Measurements from ENCODE around the gene C4B. TPM values are rescaled to one million over a fixed set of nuclear protein-coding genes. Genes with fewer than 3 reads are reported as not detected.
A peak's percentile ranks its signal among the peaks of the same experiment; 100 is the strongest.
"Not testable (repeated sequence)": the region's sequence is repeated elsewhere in the genome, so short reads cannot be mapped to it uniquely, and the experiment has no call there.

The C4B gene
- polyA plus RNA-seq (2013, experiment 1 of 2), result 2.5 TPM
- 2.4 TPM for polyA plus RNA-seq (2013, experiment 2 of 2)

- H2BK12ac ChIP-seq (ENCODE audit: low read length in 2 of 2); H3K27ac ChIP-seq (ENCODE audit: low read length, poor library complexity, severe bottlenecking); DNase-seq; H3K14ac ChIP-seq (ENCODE audit: low read length in 2 of 2); H4K8ac ChIP-seq (ENCODE audit: low read length); H4K91ac ChIP-seq (ENCODE audit: low read length); H2AFZ ChIP-seq (ENCODE audit: low read depth, low read length); H3K4ac ChIP-seq (ENCODE audit: low read depth in 1 of 2, low read length in 2 of 2); H3K18ac ChIP-seq (ENCODE audit: low read depth in 1 of 2, low read length in 2 of 2); H2BK5ac ChIP-seq (ENCODE audit: low read depth, low read length, poor library complexity, severe bottlenecking); H3K23ac ChIP-seq (ENCODE audit: low read length in 2 of 2); H2BK120ac ChIP-seq (ENCODE audit: low read depth, low read length); H3K9me3 ChIP-seq (ENCODE audit: control insufficient read depth, low read length); H3K9ac ChIP-seq (ENCODE audit: low read length); H3K27me3 ChIP-seq (ENCODE audit: control insufficient read depth in 1 of 2, insufficient read depth in 1 of 2, low read length in 2 of 2); H3K4me2 ChIP-seq (ENCODE audit: low read length, poor library complexity, severe bottlenecking); H2AK5ac ChIP-seq (ENCODE audit: low read length, severe bottlenecking); H3K4me3 ChIP-seq (ENCODE audit: insufficient read depth in 1 of 2, low read depth in 1 of 2, low read length in 2 of 2); H2BK15ac ChIP-seq (ENCODE audit: low read depth, poor library complexity, severe bottlenecking); H3K79me1 ChIP-seq (replicated peaks; ENCODE audit: low read length, poor library complexity, severe bottlenecking); H3K36me3 ChIP-seq (ENCODE audit: control insufficient read depth in 1 of 2, insufficient read depth in 2 of 2, low read depth in 1 of 2, low read length in 2 of 2); H3K4me1 ChIP-seq (ENCODE audit: control insufficient read depth, insufficient read depth, low read depth, low read length): not testable (repeated sequence)
- no CpG with 5 or more reads among the region's 6 CpGs for WGBS
Observed at GRCh38 chr6:32014547-32014946, at the start of gene C4B. TSS of gene C4B (plus strand) at chr6:32014795. CDS start at chr6:32014846, 51 bp downstream.

- no peak overlapping the region for H3K23ac ChIP-seq (ENCODE audit: low read length in 2 of 2)
- no peak overlapping the region for H2BK5ac ChIP-seq (ENCODE audit: low read depth, low read length, poor library complexity, severe bottlenecking)
- peaks cover 89 to 99% of the 10 kb centered on the region in 2 experiments for H3K36me3 ChIP-seq (ENCODE audit: control insufficient read depth in 1 of 2, insufficient read depth in 2 of 2, low read depth in 1 of 2, low read length in 2 of 2)
- H3K18ac ChIP-seq (ENCODE audit: low read depth in 1 of 2, low read length in 2 of 2), result no peak overlapping the region
- H3K9ac ChIP-seq (ENCODE audit: low read length), result no peak overlapping the region
- H3K4me1 ChIP-seq (ENCODE audit: control insufficient read depth, insufficient read depth, low read depth, low read length), result peaks cover 15% of the 10 kb centered on the region
- peaks cover 50% of the 10 kb centered on the region for H3K79me1 ChIP-seq (replicated peaks; ENCODE audit: low read length, poor library complexity, severe bottlenecking)
- no peak overlapping the region for H2BK15ac ChIP-seq (ENCODE audit: low read depth, poor library complexity, severe bottlenecking)
- no peak overlapping the region for H2BK120ac ChIP-seq (ENCODE audit: low read depth, low read length)
- no peaks in the 10 kb centered on the region for H3K9me3 ChIP-seq (ENCODE audit: control insufficient read depth, low read length)
- no peaks in the 10 kb centered on the region for H3K27me3 ChIP-seq (ENCODE audit: control insufficient read depth in 1 of 2, insufficient read depth in 1 of 2, low read length in 2 of 2)
- H2BK12ac ChIP-seq (ENCODE audit: low read length in 2 of 2), result no peak overlapping the region
- no peak overlapping the region for H4K8ac ChIP-seq (ENCODE audit: low read length)
- WGBS, result 95% methylated on average over 13 of the region's 13 CpGs
- no peak overlapping the region for H3K14ac ChIP-seq (ENCODE audit: low read length in 2 of 2)
- no peak overlapping the region for H2AK5ac ChIP-seq (ENCODE audit: low read length, severe bottlenecking)
- no peak overlapping the region for H3K4ac ChIP-seq (ENCODE audit: low read depth in 1 of 2, low read length in 2 of 2)
- peak overlapping the region; percentile 48 for H4K91ac ChIP-seq (ENCODE audit: low read length)
- no peak for DNase-seq
- no peak overlapping the region for H2AFZ ChIP-seq (ENCODE audit: low read depth, low read length)
- H3K4me3 ChIP-seq (ENCODE audit: insufficient read depth in 1 of 2, low read depth in 1 of 2, low read length in 2 of 2), result no peak overlapping the region
- no peak overlapping the region for H3K27ac ChIP-seq (ENCODE audit: low read length, poor library complexity, severe bottlenecking)
- H3K4me2 ChIP-seq (ENCODE audit: low read length, poor library complexity, severe bottlenecking), result no peak overlapping the region
Observed at GRCh38 chr6:31965700-31966099, 48.9 kb upstream of the C4B start.

DNA sequence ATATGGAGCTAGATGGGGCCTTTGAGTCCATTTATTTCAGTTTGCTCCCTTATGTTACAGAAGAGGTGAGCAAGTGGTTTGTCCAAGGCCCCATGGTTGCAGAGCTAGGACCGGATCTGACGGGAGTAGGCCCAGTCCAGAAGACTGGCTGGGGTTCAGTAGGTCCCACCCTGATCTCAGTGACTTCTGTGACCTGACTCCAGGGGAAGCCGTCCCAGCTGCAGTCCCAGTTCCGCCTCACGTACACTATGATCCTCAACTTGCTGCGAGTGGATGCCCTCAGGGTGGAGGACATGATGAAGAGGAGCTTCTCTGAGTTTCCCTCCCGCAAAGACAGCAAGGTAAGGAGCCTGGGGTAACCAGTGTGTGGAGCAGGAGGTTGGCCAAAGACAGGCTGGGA lies 48.1 kb upstream of the C4B start:
- peaks cover 87 to 91% of the 10 kb centered on the region in 2 experiments for H3K36me3 ChIP-seq (ENCODE audit: control insufficient read depth in 1 of 2, insufficient read depth in 2 of 2, low read depth in 1 of 2, low read length in 2 of 2)
- H3K27ac ChIP-seq (ENCODE audit: low read length, poor library complexity, severe bottlenecking), result no peak overlapping the region
- no peak overlapping the region for H3K9ac ChIP-seq (ENCODE audit: low read length)
- no peak overlapping the region for H3K4me2 ChIP-seq (ENCODE audit: low read length, poor library complexity, severe bottlenecking)
- no peak overlapping the region for H3K23ac ChIP-seq (ENCODE audit: low read length in 2 of 2)
- no peak overlapping the region for H2BK12ac ChIP-seq (ENCODE audit: low read length in 2 of 2)
- H2BK120ac ChIP-seq (ENCODE audit: low read depth, low read length), result no peak overlapping the region
- 95% methylated on average over 7 of the region's 7 CpGs for WGBS
- no peak overlapping the region for H3K4me3 ChIP-seq (ENCODE audit: insufficient read depth in 1 of 2, low read depth in 1 of 2, low read length in 2 of 2)
- H3K9me3 ChIP-seq (ENCODE audit: control insufficient read depth, low read length), result no peaks in the 10 kb centered on the region
- no peak overlapping the region for H3K18ac ChIP-seq (ENCODE audit: low read depth in 1 of 2, low read length in 2 of 2)
- no peaks in the 10 kb centered on the region for H3K27me3 ChIP-seq (ENCODE audit: control insufficient read depth in 1 of 2, insufficient read depth in 1 of 2, low read length in 2 of 2)
- no peak overlapping the region for H2BK15ac ChIP-seq (ENCODE audit: low read depth, poor library complexity, severe bottlenecking)
- no peak overlapping the region for H2BK5ac ChIP-seq (ENCODE audit: low read depth, low read length, poor library complexity, severe bottlenecking)
- H3K4ac ChIP-seq (ENCODE audit: low read depth in 1 of 2, low read length in 2 of 2), result no peak overlapping the region
- no peak overlapping the region for H3K14ac ChIP-seq (ENCODE audit: low read length in 2 of 2)
- peaks cover 24% of the 10 kb centered on the region for H3K4me1 ChIP-seq (ENCODE audit: control insufficient read depth, insufficient read depth, low read depth, low read length)
- no peak overlapping the region for H4K91ac ChIP-seq (ENCODE audit: low read length)
- no peak for DNase-seq
- no peak overlapping the region for H2AFZ ChIP-seq (ENCODE audit: low read depth, low read length)
- H4K8ac ChIP-seq (ENCODE audit: low read length), result no peak overlapping the region
- H3K79me1 ChIP-seq (replicated peaks; ENCODE audit: low read length, poor library complexity, severe bottlenecking), result peaks cover 51% of the 10 kb centered on the region
- H2AK5ac ChIP-seq (ENCODE audit: low read length, severe bottlenecking), result no peak overlapping the region

- Histone ChIP-seq H3K27ac (ENCODE audit: low read length, poor library complexity, severe bottlenecking) (no peak overlapping the region), H3K36me3 (ENCODE audit: control insufficient read depth in 1 of 2, insufficient read depth in 2 of 2, low read depth in 1 of 2, low read length in 2 of 2) (peaks cover 80 to 83% of the 10 kb centered on the region in 2 experiments), H3K27me3 (ENCODE audit: control insufficient read depth in 1 of 2, insufficient read depth in 1 of 2, low read length in 2 of 2) (no peaks in the 10 kb centered on the region), H3K4me1 (ENCODE audit: control insufficient read depth, insufficient read depth, low read depth, low read length) (peaks cover 27% of the 10 kb centered on the region), H3K14ac (ENCODE audit: low read length in 2 of 2) (no peak overlapping the region), H2BK12ac (ENCODE audit: low read length in 2 of 2) (no peak overlapping the region), H3K79me1 (replicated peaks; ENCODE audit: low read length, poor library complexity, severe bottlenecking) (peaks cover 45% of the 10 kb centered on the region), H3K4me2 (ENCODE audit: low read length, poor library complexity, severe bottlenecking) (no peak overlapping the region), H4K91ac (ENCODE audit: low read length) (no peak overlapping the region), H3K9ac (ENCODE audit: low read length) (no peak overlapping the region), H3K4ac (ENCODE audit: low read depth in 1 of 2, low read length in 2 of 2) (no peak overlapping the region), H3K18ac (ENCODE audit: low read depth in 1 of 2, low read length in 2 of 2) (no peak overlapping the region), H4K8ac (ENCODE audit: low read length) (no peak overlapping the region), H2AK5ac (ENCODE audit: low read length, severe bottlenecking) (no peak overlapping the region), H3K4me3 (ENCODE audit: insufficient read depth in 1 of 2, low read depth in 1 of 2, low read length in 2 of 2) (no peak overlapping the region), H2AFZ (ENCODE audit: low read depth, low read length) (no peak overlapping the region), H3K23ac (ENCODE audit: low read length in 2 of 2) (no peak overlapping the region), H2BK15ac (ENCODE audit: low read depth, poor library complexity, severe bottlenecking) (no peak overlapping the region), H2BK5ac (ENCODE audit: low read depth, low read length, poor library complexity, severe bottlenecking) (no peak overlapping the region), H3K9me3 (ENCODE audit: control insufficient read depth, low read length) (no peaks in the 10 kb centered on the region), H2BK120ac (ENCODE audit: low read depth, low read length) (no peak overlapping the region)
- DNase-seq, result no peak
- WGBS, result 94% methylated on average over 9 of the region's 10 CpGs
Observed at GRCh38 chr6:31966997-31967925, 47.3 kb upstream of the C4B start.

Measured in mesenchymal stem cell (in vitro differentiated cells and primary cell).